GM19438 (cell line): ENCODE measurements around the gene RNF6.

Experiments
- ATAC-seq: cut with Tn5 transposase; IDR thresholded peaks from one replicate; pipeline ENCODE4 v1.9.1; 2021; ENCODE audit warnings: low read depth; ENCODE audit not compliant: unreplicated experiment

The RNF6 gene

DNA sequence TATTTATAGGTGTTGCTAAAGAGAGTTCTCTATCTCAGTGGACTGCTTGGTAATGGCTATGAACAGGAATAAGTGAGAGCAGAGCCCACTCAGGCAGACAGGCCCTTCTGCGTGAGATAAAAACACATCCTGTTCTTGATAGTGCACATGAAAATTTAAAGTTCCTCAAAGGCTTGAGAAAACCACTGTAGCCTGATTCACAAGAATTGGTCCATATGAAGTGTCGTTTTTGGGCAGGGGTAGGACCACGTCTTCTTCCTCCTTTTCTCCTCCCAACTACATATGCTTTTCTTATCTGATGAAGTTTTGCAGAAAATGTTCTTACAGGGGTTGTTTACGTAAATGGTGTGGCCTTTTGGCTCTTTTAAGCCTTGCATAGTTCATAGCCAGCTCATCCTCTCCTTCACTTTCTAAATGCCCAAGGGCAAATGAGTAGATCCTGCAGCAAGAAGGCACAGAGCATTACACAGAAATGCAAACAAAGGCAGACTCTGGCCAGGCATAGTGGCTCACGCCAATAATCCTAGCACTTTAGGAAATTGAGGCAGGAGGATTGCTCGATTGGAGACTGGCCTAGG, 53.8 kb downstream of the RNF6 start:
- ATAC-seq, result no peak

GRCh38 chr13:26163812-26164211, 58.3 kb downstream of the RNF6 start:
- no peak for ATAC-seq
